ENCODE results near the gene MTCP1. TPM values are rescaled to one million over a fixed set of nuclear protein-coding genes. Genes with fewer than 3 reads are reported as not detected.
A peak's percentile ranks its signal among the peaks of the same experiment; 100 is the strongest.

Gene MTCP1
- total RNA-seq, 6 experiments from 2014 or later: 12.4 to 15.8 (median 14.3) TPM

GRCh38 chrX:155027509-155028066 lies 43.3 kb downstream of the MTCP1 start:
- TF ChIP-seq, protein P1, sequence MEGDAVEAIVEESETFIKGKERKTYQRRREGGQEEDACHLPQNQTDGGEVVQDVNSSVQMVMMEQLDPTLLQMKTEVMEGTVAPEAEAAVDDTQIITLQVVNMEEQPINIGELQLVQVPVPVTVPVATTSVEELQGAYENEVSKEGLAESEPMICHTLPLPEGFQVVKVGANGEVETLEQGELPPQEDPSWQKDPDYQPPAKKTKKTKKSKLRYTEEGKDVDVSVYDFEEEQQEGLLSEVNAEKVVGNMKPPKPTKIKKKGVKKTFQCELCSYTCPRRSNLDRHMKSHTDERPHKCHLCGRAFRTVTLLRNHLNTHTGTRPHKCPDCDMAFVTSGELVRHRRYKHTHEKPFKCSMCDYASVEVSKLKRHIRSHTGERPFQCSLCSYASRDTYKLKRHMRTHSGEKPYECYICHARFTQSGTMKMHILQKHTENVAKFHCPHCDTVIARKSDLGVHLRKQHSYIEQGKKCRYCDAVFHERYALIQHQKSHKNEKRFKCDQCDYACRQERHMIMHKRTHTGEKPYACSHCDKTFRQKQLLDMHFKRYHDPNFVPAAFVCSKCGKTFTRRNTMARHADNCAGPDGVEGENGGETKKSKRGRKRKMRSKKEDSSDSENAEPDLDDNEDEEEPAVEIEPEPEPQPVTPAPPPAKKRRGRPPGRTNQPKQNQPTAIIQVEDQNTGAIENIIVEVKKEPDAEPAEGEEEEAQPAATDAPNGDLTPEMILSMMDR (IDR thresholded peaks at IDR 0.05): no peak
- DNase-seq: peak; percentile 49
- Mint-ChIP-seq H3K4me1 (ENCODE audit: low read depth) (peaks cover 12% of the 10 kb centered on the region), H3K9me3 (no peaks in the 10 kb centered on the region), H3K4me3 (peak overlapping the region; percentile 90), H3K36me3 (ENCODE audit: low read depth) (no peaks in the 10 kb centered on the region), H3K27me3 (ENCODE audit: insufficient read depth) (no peaks in the 10 kb centered on the region; the same call in none of the 2 replicates), H3K27ac (peak overlapping the region; percentile 95)

DNA sequence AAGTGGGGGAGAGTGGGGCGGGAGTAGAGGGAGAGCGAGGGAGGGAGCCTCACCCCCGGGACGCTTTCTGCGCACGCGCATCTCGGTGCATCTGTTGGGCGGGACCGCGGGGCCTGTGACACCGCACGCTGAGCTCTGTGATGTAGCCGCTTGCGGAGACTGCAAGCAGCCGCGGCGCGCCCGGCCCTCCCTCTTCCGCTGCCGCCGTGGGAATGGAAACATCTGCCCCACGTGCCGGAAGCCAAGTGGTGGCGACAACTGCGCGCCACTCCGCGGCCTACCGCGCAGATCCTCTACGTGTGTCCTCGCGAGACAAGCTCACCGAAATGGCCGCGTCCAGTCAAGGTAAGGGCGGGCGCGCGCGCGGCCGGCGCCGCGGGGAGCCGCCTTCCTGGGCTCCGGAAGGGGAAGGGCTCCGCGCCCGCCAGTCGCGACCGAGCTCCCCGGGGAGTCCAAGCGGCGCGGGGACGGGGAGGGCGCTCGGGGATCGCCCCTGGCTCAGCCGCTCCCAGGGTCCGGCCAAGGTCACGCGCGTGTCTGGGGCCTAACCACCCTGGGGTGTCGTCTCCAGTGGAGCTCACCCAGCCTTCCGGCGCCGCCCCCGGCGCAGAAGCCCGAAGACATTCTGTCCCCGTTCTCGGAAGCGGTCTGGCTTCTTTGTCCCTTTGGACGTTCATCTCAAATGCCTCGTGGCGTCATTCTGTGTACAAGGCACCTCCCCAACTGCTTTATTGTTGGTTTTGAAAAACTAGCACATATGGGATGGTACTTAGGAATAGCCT lies 44.0 kb downstream of the MTCP1 start, which contains the start of gene FUNDC2:
FUNDC2 (plus strand) TSS at position 118 of the 782 bp plus-strand sequence; CDS start at position 213, 95 bp downstream.
- peak within 1 kb of the TSS; percentile 90 for H3K4me3 Mint-ChIP-seq
- H3K27ac Mint-ChIP-seq: peak within 1 kb of the TSS; percentile 95
- H3K36me3 Mint-ChIP-seq (ENCODE audit: low read depth): no peaks in the 10 kb centered on the region
- TF ChIP-seq, protein P1 (IDR thresholded peaks at IDR 0.05): no peak
- no peaks in the 10 kb centered on the region for H3K9me3 Mint-ChIP-seq
- DNase-seq: peak; percentile 94
- H3K4me1 Mint-ChIP-seq (ENCODE audit: low read depth): peaks cover 12% of the 10 kb centered on the region
- H3K27me3 Mint-ChIP-seq (ENCODE audit: insufficient read depth): no peaks in the 10 kb centered on the region; the same call in none of the 2 replicates

DNA sequence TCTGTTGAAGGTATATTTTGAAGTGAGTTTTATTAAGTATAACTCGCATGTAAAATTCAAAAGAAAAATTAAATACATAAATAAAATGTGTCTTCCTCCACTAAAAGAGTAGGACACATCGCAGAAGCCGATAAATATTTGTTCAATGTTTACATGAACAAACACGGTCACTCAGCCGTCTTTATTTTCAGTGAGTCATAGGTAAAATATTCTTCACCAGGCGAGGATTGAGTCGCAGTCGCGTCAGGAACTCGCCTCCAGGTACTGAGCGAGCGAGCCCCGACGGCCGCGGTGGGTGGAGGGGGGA lies 44.6 kb downstream of the MTCP1 start:
- TF ChIP-seq, protein P1 (IDR thresholded peaks at IDR 0.05): no peak
- peaks cover 12% of the 10 kb centered on the region for H3K4me1 Mint-ChIP-seq (ENCODE audit: low read depth)
- H3K9me3 Mint-ChIP-seq: no peaks in the 10 kb centered on the region
- H3K4me3 Mint-ChIP-seq: peak overlapping the region; percentile 85
- H3K27ac Mint-ChIP-seq: peak overlapping the region; percentile 89
- H3K36me3 Mint-ChIP-seq (ENCODE audit: low read depth): no peaks in the 10 kb centered on the region
- H3K27me3 Mint-ChIP-seq (ENCODE audit: insufficient read depth): no peaks in the 10 kb centered on the region; the same call in none of the 2 replicates
- DNase-seq: no peak

- TF ChIP-seq, protein P1 (IDR thresholded peaks at IDR 0.05): no peak
Measured at GRCh38 chrX:155023907-155024833, 46.8 kb downstream of the MTCP1 start.

GRCh38 chrX:155022585-155022984 lies 48.4 kb downstream of the MTCP1 start, which contains the start of gene F8:
Gene F8, minus strand, starts transcription at chrX:155022723. Its CDS starts 171 bp downstream, at chrX:155022552.
- Mint-ChIP-seq H3K27ac (no peak within 1 kb of the TSS), H3K9me3 (no peaks in the 10 kb centered on the region), H3K4me1 (ENCODE audit: low read depth) (no peaks in the 10 kb centered on the region), H3K4me3 (no peak within 1 kb of the TSS), H3K27me3 (ENCODE audit: insufficient read depth) (peaks cover 2% of the 10 kb centered on the region), H3K36me3 (ENCODE audit: low read depth) (no peaks in the 10 kb centered on the region)
- TF ChIP-seq, protein P1 (IDR thresholded peaks at IDR 0.05): no peak
- DNase-seq: no peak

More at GRCh38 chrX:155023907-155024833, 46.8 kb downstream of the MTCP1 start:
- no peaks in the 10 kb centered on the region for H3K36me3 Mint-ChIP-seq (ENCODE audit: low read depth)
- H3K4me3 Mint-ChIP-seq: no peak overlapping the region
- H3K9me3 Mint-ChIP-seq: no peaks in the 10 kb centered on the region
- no peaks in the 10 kb centered on the region; the same call in none of the 2 replicates for H3K27me3 Mint-ChIP-seq (ENCODE audit: insufficient read depth)
- no peak for DNase-seq
- H3K27ac Mint-ChIP-seq: no peak overlapping the region
- H3K4me1 Mint-ChIP-seq (ENCODE audit: low read depth): peaks cover 11% of the 10 kb centered on the region
